Motor neuron (in vitro differentiated cells): Measurements from ENCODE around the gene SH2D3A. TPM values are rescaled to one million over a fixed set of nuclear protein-coding genes. Genes with fewer than 3 reads are reported as not detected.
"Not testable (repeated sequence)": the region's sequence is repeated elsewhere in the genome, so short reads cannot be mapped to it uniquely, and the experiment has no call there.

Experiments
- ATAC-seq, 8 experiments: fragments of 200-7000 bp; cut with Tn5 transposase; replicated peaks in 6 of 8; 2 replicates each; pipeline ENCODE4 v1.8.0; 2021; ENCODE audit warnings: mild to moderate bottlenecking in 8 of 8, moderate library complexity in 8 of 8
- H3K27ac ChIP-seq, 2 donors: fragments of 250-450 bp; sonication (Bioruptor Pico); 2 replicates each; pipeline ENCODE4 v1.9.0; 2021; ENCODE audit warnings: antibody characterized with exemption in 2 of 2, mild to moderate bottlenecking in 2 of 2, moderate library complexity in 1 of 2
- H3K4me1 ChIP-seq, 2 donors: fragments of 250-450 bp; sonication (Bioruptor Pico); replicated peaks in 1 of 2; 2 replicates each; pipeline ENCODE4 v1.6.1; 2021; ENCODE audit warnings: antibody characterized with exemption in 2 of 2, mild to moderate bottlenecking in 2 of 2, moderate library complexity in 1 of 2
- H3K4me3 ChIP-seq, 5 donors: fragments of 250-450 bp; sonication (Bioruptor Pico); 2 replicates each; pipeline ENCODE4 v1.9.0; 2021; ENCODE audit warnings: antibody characterized with exemption in 5 of 5, mild to moderate bottlenecking in 5 of 5, moderate library complexity in 4 of 5
- whole genome bisulfite sequencing, 10 experiments: fragments of 450-650 bp; shearing (Covaris generic); methylation state at CpG; one replicate each; pipeline ENCODE4 v1.0.0; 2022; 5-methylcytosine and 5-hydroxymethylcytosine counted together
- in situ Hi-C, 9 experiments: fragments of 400-800 bp; cut with MboI; loops; one replicate each; pipeline ENCODE4 v1.15.0; 2021; ENCODE audit warnings: low sequenced_read_pairs in 9 of 9, low pct_unique_long_range_greater_than_20kb in 2 of 9; ENCODE audit not compliant: unreplicated experiment in 9 of 9
- total RNA-seq, 8 experiments: library from RNA; unstranded; fragments of 300-600 nt; gene quantifications; 2 replicates each; pipeline versions ENCODE4 v1.2.3 to v1.2.4, GENCODE V29; 2022

Gene SH2D3A
- total RNA-seq, 8 experiments from 2014 or later: 0.07 to 3.1 (median 0.29) TPM

DNA sequence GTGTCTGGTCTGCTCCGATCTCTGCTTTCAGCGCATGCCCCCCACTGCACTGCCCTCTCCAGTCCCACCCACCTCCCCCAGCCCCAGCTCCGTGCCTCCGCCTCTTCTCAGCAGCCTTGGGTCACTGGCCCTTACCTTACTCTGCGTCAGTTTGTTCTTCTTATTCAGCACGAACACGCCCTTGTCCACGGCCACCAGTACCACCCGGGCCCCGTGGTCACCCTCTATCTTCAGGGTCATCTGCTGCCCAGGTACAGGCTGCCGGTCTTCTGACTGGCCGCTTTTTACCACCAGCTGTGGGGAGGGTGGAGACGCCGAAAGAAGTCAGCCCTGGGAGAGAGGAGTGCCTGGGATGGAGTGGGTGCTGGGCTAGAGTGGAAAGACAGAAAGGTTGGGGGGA is 57.7 kb downstream of the SH2D3A start:
- in situ Hi-C loops: no loop called here
- no peak for ATAC-seq
- H3K4me1 ChIP-seq: no peaks in the 10 kb centered on the region
- 100% methylated on average over 1 of the region's 14 CpGs; no CpG with 5 or more reads in 9 of the 10 experiments for WGBS, 10 experiments
- H3K4me3 ChIP-seq: no peak overlapping the region
- H3K27ac ChIP-seq: no peak overlapping the region

DNA sequence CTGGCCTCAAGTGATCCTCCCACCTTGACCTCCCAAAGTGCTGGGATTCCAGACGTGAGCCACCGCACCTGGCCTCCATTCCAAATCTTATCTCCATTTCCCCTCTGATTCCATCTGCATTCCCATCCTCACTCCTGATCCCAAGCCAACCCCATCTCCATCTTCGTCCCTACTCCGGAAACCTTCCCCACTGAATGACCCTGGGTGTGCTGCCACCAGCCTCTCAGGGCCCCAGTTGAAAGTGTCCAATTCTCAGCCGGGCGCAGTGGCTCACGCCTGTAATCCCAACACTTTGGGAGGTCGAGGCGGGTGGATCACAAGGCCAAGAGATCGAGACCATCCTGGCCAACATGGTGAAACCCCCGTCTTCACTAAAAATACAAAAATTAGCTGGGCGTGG is 58.3 kb downstream of the SH2D3A start:
- ATAC-seq, H3K4me3 ChIP-seq, in situ Hi-C loops, H3K27ac ChIP-seq, H3K4me1 ChIP-seq: not testable (repeated sequence)
- WGBS, 10 experiments: 70 to 100% (median 89%) methylated on average over 2 to 5 of the region's 12 CpGs; no CpG with 5 or more reads in 4 of the 10 experiments

DNA sequence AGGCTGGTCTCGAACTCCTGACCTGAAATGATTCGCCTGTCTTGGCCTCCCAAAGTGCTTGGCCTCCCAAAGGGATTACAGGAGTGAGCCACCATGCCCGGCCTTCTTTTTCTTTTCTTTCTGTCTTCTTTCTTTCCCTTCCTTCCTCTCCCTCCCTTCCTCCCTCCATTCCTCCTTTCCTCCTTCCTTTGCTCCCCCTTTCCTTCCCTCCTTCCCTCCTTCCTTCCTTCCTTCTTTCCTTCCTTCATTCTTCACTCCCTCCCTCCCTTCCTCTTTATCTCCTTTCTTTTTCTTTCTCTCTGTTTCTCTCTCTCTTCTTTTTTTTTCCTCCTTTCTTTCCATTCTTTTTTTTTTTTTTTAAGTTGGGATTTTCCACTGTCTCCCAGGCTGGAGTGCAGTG is 58.9 kb downstream of the SH2D3A start:
- WGBS, 10 experiments: 30 to 83% (median 61%) methylated on average over 1 to 3 of the region's 3 CpGs; no CpG with 5 or more reads in 2 of the 10 experiments
- no peak overlapping the region for H3K27ac ChIP-seq
- H3K4me1 ChIP-seq: no peaks in the 10 kb centered on the region
- no peak for ATAC-seq
- in situ Hi-C loops: no loop called here
- H3K4me3 ChIP-seq: no peak overlapping the region

DNA sequence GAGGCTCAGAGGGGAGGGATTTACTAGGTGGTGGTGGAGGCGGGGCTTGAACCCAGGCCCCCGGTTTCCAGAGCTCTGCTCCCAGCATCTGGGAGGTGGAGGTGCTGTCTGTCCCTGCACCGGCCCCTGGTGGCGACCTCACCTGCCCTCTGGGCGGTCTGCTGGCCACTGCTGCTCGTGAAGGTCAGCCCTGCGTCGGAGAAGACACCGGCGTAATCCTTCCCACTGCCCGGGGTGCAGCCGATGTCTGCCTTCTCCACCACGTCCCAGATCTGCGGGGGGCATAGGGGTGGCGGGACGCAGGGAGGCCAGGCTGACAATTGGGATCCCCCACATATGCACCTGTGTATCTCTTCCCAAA is 59.6 kb downstream of the SH2D3A start:
- ATAC-seq: no peak
- in situ Hi-C loops: no loop called here

DNA sequence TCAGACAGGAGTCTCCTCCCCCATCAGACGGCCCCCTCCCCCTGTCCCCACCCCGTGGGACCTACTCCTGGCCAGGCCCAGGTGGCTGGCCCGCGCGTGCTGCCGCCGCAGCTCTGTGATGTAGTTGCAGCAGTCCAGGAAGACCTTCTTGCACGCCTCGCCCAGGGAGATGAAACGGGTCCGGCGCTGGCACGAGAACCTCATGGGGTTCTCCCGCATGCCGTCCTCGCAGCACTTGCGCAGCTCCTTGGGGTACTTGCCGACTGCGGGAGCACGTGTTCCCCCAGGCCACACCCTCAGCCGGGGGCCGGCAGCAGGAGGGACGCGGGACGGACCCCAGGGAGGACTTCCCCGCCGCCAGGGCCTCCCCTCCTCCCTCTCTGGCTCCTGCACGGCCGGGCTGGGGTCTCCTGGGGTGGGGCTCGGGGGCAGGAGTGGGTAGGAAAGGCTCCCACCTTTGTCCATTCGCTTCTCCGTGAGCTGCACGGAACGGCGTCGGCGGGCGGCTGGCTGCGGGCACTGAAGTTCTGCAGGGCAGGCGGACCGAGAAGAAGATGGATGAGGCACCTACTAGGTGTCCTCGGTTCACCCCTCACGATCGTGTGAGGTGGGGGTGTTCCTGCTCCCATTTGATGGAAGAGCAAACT is 60.1 kb downstream of the SH2D3A start:
- H3K4me1 ChIP-seq: no peaks in the 10 kb centered on the region
- no peak overlapping the region for H3K4me3 ChIP-seq
- ATAC-seq: no peak
- 76% methylated on average over 3 of the region's 44 CpGs; no CpG with 5 or more reads in 9 of the 10 experiments for WGBS, 10 experiments
- in situ Hi-C loops: no loop called here
- H3K27ac ChIP-seq: no peak overlapping the region

More for the DNA sequence above, 59.6 kb downstream of the SH2D3A start:
- Histone ChIP-seq H3K27ac (no peak overlapping the region), H3K4me1 (no peaks in the 10 kb centered on the region), H3K4me3 (no peak overlapping the region)
- WGBS, 10 experiments: 54 to 89% (median 60%) methylated on average over 1 to 5 of the region's 16 CpGs; no CpG with 5 or more reads in 7 of the 10 experiments

DNA sequence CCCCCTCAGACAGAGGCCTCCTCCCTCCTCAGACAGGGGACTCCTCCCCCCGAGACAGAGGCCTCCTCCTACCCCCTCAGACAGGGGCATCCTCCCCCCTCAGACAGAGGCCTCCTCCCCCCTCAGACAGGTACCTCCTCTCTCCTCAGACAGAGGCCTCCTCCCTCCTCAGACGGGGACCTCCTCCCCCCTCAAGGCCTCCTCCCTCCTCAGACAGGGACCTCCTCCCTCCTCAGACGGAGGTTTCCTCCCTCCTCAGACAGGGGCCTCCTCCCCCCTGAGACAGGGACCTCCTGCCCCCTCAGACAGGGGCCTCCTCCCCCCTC is 60.6 kb downstream of the SH2D3A start:
- in situ Hi-C loops: no loop called here
- ATAC-seq: peak in 1 of 8 experiments; percentile 38
- Histone ChIP-seq H3K4me3 (no peak overlapping the region), H3K27ac (no peak overlapping the region), H3K4me1 (no peaks in the 10 kb centered on the region)
- no CpG with 5 or more reads among the region's 3 CpGs for WGBS, 10 experiments

DNA sequence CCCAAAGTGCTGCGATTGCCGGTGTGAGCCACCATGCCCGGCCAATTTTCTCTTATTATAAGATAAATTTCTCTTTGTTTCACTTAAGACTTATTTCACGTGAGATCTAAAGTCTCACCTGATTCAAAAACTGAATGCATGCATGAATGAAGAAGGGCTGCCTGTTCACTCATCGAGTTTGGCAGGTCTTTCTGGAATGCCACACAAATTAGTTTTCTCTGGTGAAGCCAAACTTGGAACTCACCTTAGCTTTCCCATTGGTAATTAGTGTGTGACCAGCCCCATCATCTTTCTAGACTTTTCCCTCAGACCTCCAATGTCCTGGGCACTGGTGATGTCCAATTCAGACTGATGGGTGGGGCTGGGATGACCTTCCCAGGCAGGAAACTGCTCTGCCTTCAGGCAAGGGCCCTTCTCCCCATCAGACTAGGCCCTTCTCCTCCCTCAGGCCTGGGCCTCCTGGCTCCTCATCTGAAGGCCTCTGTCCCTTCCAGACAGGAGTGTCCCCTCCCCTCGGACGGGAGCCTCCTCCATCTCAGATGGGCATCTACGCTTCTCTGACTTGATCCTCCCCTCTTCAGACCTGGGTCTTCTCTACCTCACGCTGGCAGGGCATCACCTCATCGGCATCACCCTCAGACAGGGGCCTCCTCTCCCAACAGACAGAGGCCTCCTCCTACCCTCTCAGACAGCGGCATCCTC is 61.2 kb downstream of the SH2D3A start:
- Histone ChIP-seq H3K4me3 (no peak overlapping the region), H3K27ac (no peak overlapping the region), H3K4me1 (no peaks in the 10 kb centered on the region)
- in situ Hi-C loops: no loop called here
- WGBS, 10 experiments: 0 to 90% (median 71%) methylated on average over 1 to 5 of the region's 11 CpGs; no CpG with 5 or more reads in 2 of the 10 experiments
- peak in 2 of 8 experiments; percentile 15 to 26 for ATAC-seq

Other genes starting within 250 kb of the SH2D3A start
- gene TNFSF9, start 236.4 kb downstream of the SH2D3A start, total RNA-seq: 100 to 1,000 TPM in 1 of 8 experiments, 10 to 100 TPM in 2, 1 to 10 TPM in 5; 1.7 to 118 (median 5.9) TPM
- 100 to 1,000 TPM in 3 of 8 experiments, 10 to 100 TPM in 2, 1 to 10 TPM in 2, under 1 TPM in 1; 0.71 to 175 (median 11.5) TPM for gene CD70, start 176.3 kb downstream of the SH2D3A start, total RNA-seq
- gene TNFSF14, start 97.3 kb downstream of the SH2D3A start, total RNA-seq: under 1 TPM in 6 of 8 experiments, not detected in 2; 0.04 to 0.77 (median 0.32) TPM
- 100 to 1,000 TPM in 3 of 8 experiments, 1 to 10 TPM in 2, under 1 TPM in 2, not detected in 1; 0.29 to 441 (median 3.3) TPM for gene C3, start 46.8 kb downstream of the SH2D3A start, total RNA-seq
- gene GPR108, start 29.9 kb downstream of the SH2D3A start, total RNA-seq: 10 to 100 TPM; 19.0 to 76.9 (median 31.0) TPM
- gene TRIP10, start 27.8 kb downstream of the SH2D3A start, total RNA-seq: 10 to 100 TPM in 3 of 8 experiments, 1 to 10 TPM in 5; 5.8 to 28.7 (median 9.2) TPM
- under 1 TPM in 4 of 8 experiments, not detected in 4; 0.29 to 0.66 (median 0.36) TPM for gene VAV1, start 5.3 kb upstream of the SH2D3A start, total RNA-seq
- not detected for gene ADGRE1, start 120.1 kb upstream of the SH2D3A start, total RNA-seq